K562 (cell line): ENCODE measurements around the gene TIMM50. TPM values are rescaled to one million over a fixed set of nuclear protein-coding genes. Genes with fewer than 3 reads are reported as not detected.
A peak's percentile ranks its signal among the peaks of the same experiment; 100 is the strongest.

Source experiments
- ATAC-seq: fragments of 200-7000 bp; cut with Tn5 transposase; 3 replicates; pipeline ENCODE4 v1.9.1; 2020; ENCODE audit warnings: moderate library complexity
- BruUV-seq: library from RNA; stranded (reverse); fragments of 400-500 nt; replicated peaks from 2 replicates; lab custom pipeline; 2021; lab: Mats Ljungman, UMichigan
- CTCF ChIA-PET: fragments of 300-600 bp; formaldehyde crosslinking; extraction: SDS; loops from one replicate; lab custom pipeline; 2021; ENCODE audit warnings: low intra/inter-chr PET ratio; lab: Yijun Ruan, JAX
- POLR2A ChIA-PET: fragments of 300-600, 350-650 bp; sonication (Branson Sonifier 250); formaldehyde crosslinking; extraction: SDS; loops from one replicate; lab custom pipeline; 2021; ENCODE audit warnings: antibody characterized with exemption, inconsistent platforms; lab: Yijun Ruan, JAX
- DNase-seq, 4 experiments: peaks; one replicate each; pipeline versions ENCODE4 v3.0.0 to v3.0.0-alpha.2; 2011 to 2018; ENCODE audit warnings: low spot score in 3 of 4, mixed read lengths in 3 of 4; ENCODE audit errors: extremely low read depth in 1 of 4
- FAIRE-seq: peaks from 2 replicates; lab custom pipeline; 2011; peaks lifted over from hg19 to GRCh38; lab: Jason Lieb, UNC
- H2AFZ ChIP-seq: 2 replicates; pipeline ENCODE4 v1.6.0; 2011; ENCODE audit warnings: low read depth, low read length, control low read depth, inconsistent platforms
- H3K27ac ChIP-seq: fragments of 200-600 bp; 3 replicates; pipeline ENCODE4 v1.8.0; 2011; ENCODE audit warnings: low read depth, mild to moderate bottlenecking, control low read depth, inconsistent platforms, low read length, moderate library complexity, mixed read lengths; ENCODE audit errors: extremely low read depth
- H3K27me3 ChIP-seq, 2 experiments: fragments of 300-600 bp in 1 of 2; 2 replicates in 1 of 2; 3 replicates in 1 of 2; pipeline versions ENCODE4 v1.6.0 to v1.8.0; 2011; ENCODE audit warnings: inconsistent platforms in 2 of 2, low read length in 2 of 2, mild to moderate bottlenecking in 1 of 2, mixed read lengths in 1 of 2, moderate library complexity in 1 of 2; ENCODE audit not compliant: control insufficient read depth in 2 of 2, insufficient read depth in 2 of 2
- H3K36me3 ChIP-seq: fragments of 300-600 bp; 3 replicates; pipeline ENCODE4 v1.8.0; 2011; ENCODE audit warnings: mild to moderate bottlenecking, low read length, inconsistent platforms; ENCODE audit not compliant: control insufficient read depth, insufficient read depth
- H3K4me1 ChIP-seq, 2 experiments: fragments of 200-600 bp in 1 of 2; replicated peaks in 1 of 2; 2 replicates in 1 of 2; 3 replicates in 1 of 2; pipeline versions ENCODE4 v1.5.1 to v1.8.0; 2011; ENCODE audit warnings: inconsistent platforms in 2 of 2, low read length in 2 of 2, mild to moderate bottlenecking in 1 of 2, mixed read lengths in 1 of 2, moderate library complexity in 1 of 2; ENCODE audit not compliant: control insufficient read depth in 2 of 2, insufficient read depth in 2 of 2
- H3K4me2 ChIP-seq: 2 replicates; pipeline ENCODE4 v1.6.1; 2011; ENCODE audit warnings: low read length, control low read depth, inconsistent platforms, mixed read lengths; ENCODE audit not compliant: insufficient read depth
- H3K4me3 ChIP-seq: fragments of 200-600 bp; sonication (generic), shearing (Covaris generic); 2 replicates; pipeline ENCODE4 v1.5.1; 2016; ENCODE audit warnings: control low read depth, inconsistent platforms
- H3K79me2 ChIP-seq: fragments of 200-600 bp; 3 replicates; pipeline ENCODE4 v1.8.0; 2011; ENCODE audit warnings: low read length, inconsistent platforms; ENCODE audit not compliant: control insufficient read depth, insufficient read depth
- H3K9ac ChIP-seq, 2 experiments: 2 replicates each; pipeline versions ENCODE4 v1.6.0 to v1.6.1; 2011; ENCODE audit warnings: low read depth in 2 of 2, low read length in 2 of 2, control low read depth in 1 of 2, inconsistent platforms in 1 of 2, mild to moderate bottlenecking in 1 of 2, mixed read lengths in 1 of 2; ENCODE audit not compliant: insufficient read depth in 1 of 2
- H3K9me1 ChIP-seq: one replicate; pipeline ENCODE4 v1.6.0; 2011; ENCODE audit warnings: inconsistent platforms, mild to moderate bottlenecking, low read length, moderate library complexity; ENCODE audit not compliant: control insufficient read depth, insufficient read depth
- H3K9me3 ChIP-seq: replicated peaks from 2 replicates; pipeline ENCODE4 v1.5.1; 2011; ENCODE audit warnings: low read depth, low read length, inconsistent platforms; ENCODE audit not compliant: control insufficient read depth, insufficient read depth
- H4K20me1 ChIP-seq: replicated peaks from 2 replicates; pipeline ENCODE4 v1.6.1; 2011; ENCODE audit warnings: low read length, inconsistent platforms, mixed read lengths; ENCODE audit not compliant: control insufficient read depth, insufficient read depth
- ARHGAP35 ChIP-seq: fragments of 450-650 bp; IDR thresholded peaks from 2 replicates; pipeline ENCODE4 v1.6.1; 2018; ENCODE audit not compliant: partially characterized antibody
- BRCA1 ChIP-seq, 2 experiments: fragments of 450-650 bp in 1 of 2; sonication (generic) in 1 of 2; formaldehyde crosslinking in 1 of 2; IDR thresholded peaks; 2 replicates each; pipeline versions ENCODE4 v1.5.0 to v1.6.1; 2017 to 2020; ENCODE audit warnings: mild to moderate bottlenecking in 1 of 2, missing genetic modification reagents in 1 of 2
- BRD9 ChIP-seq: fragments of 450-650 bp; IDR thresholded peaks from 2 replicates; pipeline ENCODE4 v1.6.1; 2018; ENCODE audit warnings: low read depth; ENCODE audit not compliant: partially characterized antibody
- CBFB ChIP-seq: sonication (generic); formaldehyde crosslinking; IDR thresholded peaks from 2 replicates; pipeline ENCODE4 v1.4.0; 2020; ENCODE audit warnings: mild to moderate bottlenecking, missing genetic modification reagents
- EZH2 ChIP-seq: IDR thresholded peaks from 2 replicates; pipeline ENCODE4 v1.6.1; 2012; ENCODE audit warnings: low read depth, mild to moderate bottlenecking, inconsistent platforms, low read length, borderline replicate concordance
- FOXP1 ChIP-seq: sonication (generic); formaldehyde crosslinking; IDR thresholded peaks from 2 replicates; pipeline ENCODE4 v1.8.0; 2022; ENCODE audit warnings: mild to moderate bottlenecking, missing genetic modification reagents
- HDAC1 ChIP-seq, 2 experiments: fragments of 450-650 bp; IDR thresholded peaks; 2 replicates each; pipeline ENCODE4 v1.6.1; 2016 to 2017; ENCODE audit warnings: inconsistent platforms in 1 of 2, mild to moderate bottlenecking in 1 of 2, moderate library complexity in 1 of 2
- HMGN3 ChIP-seq: IDR thresholded peaks from 2 replicates; pipeline ENCODE4 v1.6.1; 2011; ENCODE audit warnings: borderline replicate concordance, low read depth, mild to moderate bottlenecking, mixed read lengths, low read length; ENCODE audit not compliant: insufficient read length; ENCODE audit errors: extremely low read depth
- MIER1 ChIP-seq: fragments of 450-650 bp; IDR thresholded peaks from 2 replicates; pipeline ENCODE4 v1.6.1; 2016; ENCODE audit warnings: antibody characterized with exemption, mild to moderate bottlenecking, low read depth
- NR2C2 ChIP-seq, 2 experiments: fragments of 200-800 bp in 1 of 2; sonication (Bioruptor generic) in 1 of 2; sonication (generic) in 1 of 2; formaldehyde crosslinking in 1 of 2; IDR thresholded peaks; 2 replicates each; pipeline versions ENCODE4 v1.6.1 to v1.8.0; 2016 to 2022; ENCODE audit warnings: mild to moderate bottlenecking in 1 of 2, missing compliant biosample characterization in 1 of 2, missing genetic modification characterization in 1 of 2, missing genetic modification reagents in 1 of 2
- PHF21A ChIP-seq: fragments of 450-650 bp; IDR thresholded peaks from 2 replicates; pipeline ENCODE4 v1.6.1; 2017; ENCODE audit warnings: low read depth, borderline replicate concordance
- PKNOX1 ChIP-seq: fragments of 450-650 bp; IDR thresholded peaks from 2 replicates; pipeline ENCODE4 v1.6.1; 2016
- RBBP5 ChIP-seq: fragments of 200-600 bp; sonication (generic); IDR thresholded peaks from 2 replicates; pipeline ENCODE4 v1.6.1; 2012; ENCODE audit warnings: borderline replicate concordance, mild to moderate bottlenecking, low read length, control low read depth, inconsistent platforms; ENCODE audit not compliant: insufficient read depth, poor library complexity, severe bottlenecking
- YY1 ChIP-seq, 3 experiments: IDR thresholded peaks; 2 replicates each; pipeline ENCODE4 v1.6.1; 2011; ENCODE audit warnings: low read length in 2 of 3, mild to moderate bottlenecking in 2 of 3, moderate library complexity in 2 of 3, borderline replicate concordance in 1 of 3, control low read depth in 1 of 3, low read depth in 1 of 3; ENCODE audit not compliant: insufficient read depth in 3 of 3, insufficient replicate concordance in 2 of 3, control insufficient read depth in 1 of 3, insufficient read length in 1 of 3; ENCODE audit errors: extremely low read depth in 1 of 3
- ZFX ChIP-seq: sonication (generic); formaldehyde crosslinking; IDR thresholded peaks from 2 replicates; pipeline ENCODE4 v1.8.0; 2022; ENCODE audit warnings: mild to moderate bottlenecking, missing genetic modification reagents, moderate library complexity
- ZNF165 ChIP-seq: fragments of 250-450 bp; sonication (Bioruptor Pico); IDR thresholded peaks from 2 replicates; pipeline ENCODE4 v1.4.0; 2020; ENCODE audit warnings: borderline replicate concordance
- WGBS: fragments of 100-300 bp; shearing (Covaris generic); methylation state at CpG from one replicate; pipeline ENCODE4 v1.1.6; 2016; ENCODE audit warnings: low coverage, mixed read lengths; ENCODE audit not compliant: insufficient coverage; ENCODE audit errors: missing lambda C conversion rate; 5-methylcytosine and 5-hydroxymethylcytosine counted together
- in situ Hi-C: fragments of 300-500 bp; cut with MboI; formaldehyde crosslinking; loops from 4 replicates; pipeline ENCODE4 v1.15.0; 2018; ENCODE audit warnings: inconsistent platforms, mixed read lengths
- intact Hi-C: fragments of 100-400 bp; cut with micrococcal nuclease; formaldehyde crosslinking; loops from 2 replicates; pipeline ENCODE4 v1.14.2; 2022
- polyA plus RNA-seq, 8 experiments: library from polyadenylated mRNA; depleted of rRNA in 4 of 8; stranded (reverse) in 5 of 8; unstranded in 3 of 8; fragments of >200 nt; fragmentation: Nextera tagmentation in 2 of 8; fragmentation: Illumina TruSeq in 1 of 8; extraction: Ambion mirVana in 2 of 8; extraction: Trizol in 1 of 8; gene quantifications; 2 replicates each; pipeline versions ENCODE4 v1.2.1 to v1.2.3, GENCODE V29; 2011 to 2014; ENCODE audit warnings: inconsistent platforms in 1 of 8, missing spikeins in 1 of 8
- total RNA-seq, 7 experiments: library from RNA; depleted of rRNA in 6 of 7; stranded (reverse); fragments of >200 nt in 6 of 7; fragmentation: Illumina TruSeq in 2 of 7; extraction: Trizol in 2 of 7; gene quantifications; 2 replicates each; pipeline versions ENCODE4 v1.2.1 to v1.2.3, GENCODE V29; 2011 to 2021; ENCODE audit warnings: low replicate concordance in 1 of 7
- TF ChIP-seq, protein P1 (sequence below): fragments of 200-800 bp; sonication (Bioruptor generic); IDR thresholded peaks from 2 replicates; pipeline ENCODE4 v1.6.1; 2017; ENCODE audit warnings: missing genetic modification characterization, missing compliant biosample characterization

TIMM50 gene
- total and polyA plus RNA-seq, 9 of the 15 experiments (the other 6 are each of a cell fraction or from before 2014, with no cell fraction given): 28.3 to 221 (median 170) TPM

GRCh38 chr19:39435499-39436349 lies 44.9 kb upstream of the TIMM50 start, which contains the start of gene RPS16:
Gene RPS16, minus strand, starts transcription at chr19:39435949. Its CDS starts 54 bp downstream, at chr19:39435895.
- Histone ChIP-seq H2AFZ (peak within 1 kb of the TSS; percentile 57), H3K9me3 (no peaks in the 10 kb centered on the region), H4K20me1 (peaks cover 21% of the 10 kb centered on the region), H3K4me3 (peak within 1 kb of the TSS; percentile 100), H3K79me2 (peaks cover 32% of the 10 kb centered on the region), H3K9me1 (no peaks in the 10 kb centered on the region), H3K36me3 (peaks cover 37% of the 10 kb centered on the region), H3K27me3 (no peaks in the 10 kb centered on the region), H3K27ac (peak within 1 kb of the TSS; percentile 95), H3K9ac (peak within 1 kb of the TSS; percentile 95 to 99), H3K4me1 (peaks cover 25 to 29% of the 10 kb centered on the region in 2 experiments), H3K4me2 (peak within 1 kb of the TSS; percentile 98)
- in situ Hi-C loops: no loop called here
- ATAC-seq (peak; percentile 88), FAIRE-seq (peak; percentile 93), DNase-seq (peak; percentile 95 to 99 (median 95))
- intact Hi-C loops: no loop called here
- no TSS peak for BruUV-seq
- 1% methylated on average over 48 of the region's 61 CpGs for WGBS
- ChIA-PET CTCF (no interaction called here), POLR2A (interaction anchor here (0.6 to 6.2 kb wide), 52 partner anchors 9 to 982 kb away, joined by 3 to 141 read pairs (median 4); partner anchors contain the start of genes DYRK1B, EID2B, MED29 and PAF1)
- TF ChIP-seq BRD9: no peak
- peak; percentile 68 for TF ChIP-seq HMGN3
- TF ChIP-seq MIER1: no peak
- peak; percentile 68 for TF ChIP-seq PKNOX1
- no peak for TF ChIP-seq PHF21A
- TF ChIP-seq BRCA1 (IDR thresholded peaks at IDR 0.05): no peak
- TF ChIP-seq BRCA1 (CRISPR knock-in tag; IDR thresholded peaks at IDR 0.05): no peak
- TF ChIP-seq RBBP5: peak; percentile 84
- TF ChIP-seq CBFB (CRISPR knock-in tag): 0 out of 2 replicates have a peak, but pooled peaks have one; percentile 53
- peak; percentile 88 for TF ChIP-seq FOXP1 (CRISPR knock-in tag)
- TF ChIP-seq ARHGAP35: no peak
- peak in 1 of 2 experiments; percentile 96; a peak in 2 of 4 replicates for TF ChIP-seq HDAC1 (IDR thresholded peaks at IDR 0.05)
- peak; percentile 83 for TF ChIP-seq ZFX (CRISPR knock-in tag)
- TF ChIP-seq NR2C2 (CRISPR knock-in tag; IDR thresholded peaks at IDR 0.05): peak; percentile 76; the same call in 1 of the 2 replicates
- peak; percentile 60; the same call in 1 of the 2 replicates for TF ChIP-seq NR2C2 (tag; IDR thresholded peaks at IDR 0.05)
- no peak for TF ChIP-seq EZH2
- peak in 2 of 3 experiments; percentile 63 to 71 for TF ChIP-seq YY1 (IDR thresholded peaks at IDR 0.05; ENCODE audit: borderline replicate concordance in 1 of 3, control insufficient read depth in 1 of 3, extremely low read depth in 1 of 3, insufficient read depth in 3 of 3, insufficient read length in 1 of 3, insufficient replicate concordance in 2 of 3, low read depth in 1 of 3, low read length in 2 of 3)
- TF ChIP-seq, protein P1, sequence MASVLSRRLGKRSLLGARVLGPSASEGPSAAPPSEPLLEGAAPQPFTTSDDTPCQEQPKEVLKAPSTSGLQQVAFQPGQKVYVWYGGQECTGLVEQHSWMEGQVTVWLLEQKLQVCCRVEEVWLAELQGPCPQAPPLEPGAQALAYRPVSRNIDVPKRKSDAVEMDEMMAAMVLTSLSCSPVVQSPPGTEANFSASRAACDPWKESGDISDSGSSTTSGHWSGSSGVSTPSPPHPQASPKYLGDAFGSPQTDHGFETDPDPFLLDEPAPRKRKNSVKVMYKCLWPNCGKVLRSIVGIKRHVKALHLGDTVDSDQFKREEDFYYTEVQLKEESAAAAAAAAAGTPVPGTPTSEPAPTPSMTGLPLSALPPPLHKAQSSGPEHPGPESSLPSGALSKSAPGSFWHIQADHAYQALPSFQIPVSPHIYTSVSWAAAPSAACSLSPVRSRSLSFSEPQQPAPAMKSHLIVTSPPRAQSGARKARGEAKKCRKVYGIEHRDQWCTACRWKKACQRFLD (CRISPR knock-in tag): peak; percentile 76
- no peak for TF ChIP-seq ZNF165 (CRISPR knock-in tag)
